ENCODE results near the gene PRSS38. TPM values are rescaled to one million over a fixed set of nuclear protein-coding genes. Genes with fewer than 3 reads are reported as not detected.

PRSS38 gene
- total RNA-seq = not detected

DNA sequence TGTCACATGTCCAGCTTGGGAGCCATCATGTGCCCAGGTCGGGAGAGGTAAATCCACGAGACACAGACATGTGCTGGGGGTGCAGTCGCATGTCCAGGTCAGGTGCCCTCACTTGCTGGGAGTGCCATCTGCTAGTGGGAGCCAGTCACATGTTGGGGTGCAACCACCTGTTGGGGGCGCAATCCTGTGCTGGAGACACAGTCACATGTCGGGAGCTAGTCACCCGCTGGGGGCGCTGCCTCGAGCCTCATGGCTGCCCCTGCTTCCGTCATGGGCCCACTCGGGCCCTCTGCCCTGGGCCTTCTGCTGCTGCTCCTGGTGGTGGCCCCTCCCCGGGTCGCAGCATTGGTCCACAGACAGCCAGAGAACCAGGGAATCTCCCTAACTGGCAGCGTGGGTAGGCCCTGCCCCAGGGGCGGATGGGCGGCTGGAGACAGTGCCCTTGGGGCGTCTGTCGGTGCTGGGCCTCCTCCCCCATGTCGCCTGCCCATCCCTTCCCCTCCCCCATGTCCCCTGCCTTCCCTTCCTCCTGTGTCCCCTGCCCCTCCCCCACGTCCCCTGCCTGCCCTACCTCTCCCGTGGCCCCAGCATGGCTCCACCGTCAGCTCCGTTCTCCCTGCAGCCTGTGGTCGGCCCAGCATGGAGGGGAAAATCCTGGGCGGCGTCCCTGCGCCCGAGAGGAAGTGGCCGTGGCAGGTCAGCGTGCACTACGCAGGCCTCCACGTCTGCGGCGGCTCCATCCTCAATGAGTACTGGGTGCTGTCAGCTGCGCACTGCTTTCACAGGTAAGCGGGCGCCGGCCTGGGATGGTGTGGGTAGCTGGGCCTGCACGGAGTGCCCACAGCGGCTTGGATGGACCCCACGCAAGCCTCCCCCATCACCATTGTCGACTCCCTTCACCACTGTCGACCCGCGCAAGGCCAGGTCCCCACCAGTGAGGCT lies at the start of gene PRSS38:
PRSS38 (plus strand) TSS at position 208 of the 942 bp plus-strand sequence; CDS start at position 250, 42 bp downstream.
- DNase-seq (ENCODE audit: low spot score in 2 of 2) = no peak
- FAIRE-seq = no peak

DNA sequence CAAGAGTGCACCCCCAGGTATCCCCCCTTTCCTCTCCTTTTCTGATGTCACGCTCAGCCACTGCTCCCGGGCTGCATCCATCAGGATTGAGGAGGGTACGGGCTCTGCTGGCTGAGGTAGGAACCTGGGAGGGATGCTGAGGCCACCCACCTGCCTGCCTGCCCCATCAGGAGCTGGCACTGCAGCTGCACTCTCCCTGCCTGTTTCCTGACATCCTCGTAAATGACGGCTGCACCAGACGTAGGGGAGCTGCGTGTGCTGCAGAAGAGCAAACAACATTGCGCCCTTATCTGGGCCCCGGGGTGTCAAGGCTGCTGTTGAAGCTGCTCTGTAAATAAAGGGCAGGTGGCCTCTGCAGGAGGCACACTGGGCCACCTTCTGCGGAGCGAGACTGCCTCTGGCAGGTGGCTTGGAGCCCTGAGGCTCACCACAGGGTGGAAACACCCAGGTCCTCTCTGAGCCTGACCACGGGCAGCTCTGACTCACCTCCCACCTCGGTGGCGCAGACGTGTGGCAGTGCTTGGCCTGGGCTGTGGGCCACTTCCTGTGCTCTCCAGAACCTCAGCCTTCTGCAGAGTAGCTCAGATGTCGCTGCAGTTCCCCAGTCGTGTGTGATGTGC lies 49.4 kb upstream of the PRSS38 start:
- DNase-seq (ENCODE audit: low spot score in 2 of 2) (no peak), FAIRE-seq (no peak)

DNA sequence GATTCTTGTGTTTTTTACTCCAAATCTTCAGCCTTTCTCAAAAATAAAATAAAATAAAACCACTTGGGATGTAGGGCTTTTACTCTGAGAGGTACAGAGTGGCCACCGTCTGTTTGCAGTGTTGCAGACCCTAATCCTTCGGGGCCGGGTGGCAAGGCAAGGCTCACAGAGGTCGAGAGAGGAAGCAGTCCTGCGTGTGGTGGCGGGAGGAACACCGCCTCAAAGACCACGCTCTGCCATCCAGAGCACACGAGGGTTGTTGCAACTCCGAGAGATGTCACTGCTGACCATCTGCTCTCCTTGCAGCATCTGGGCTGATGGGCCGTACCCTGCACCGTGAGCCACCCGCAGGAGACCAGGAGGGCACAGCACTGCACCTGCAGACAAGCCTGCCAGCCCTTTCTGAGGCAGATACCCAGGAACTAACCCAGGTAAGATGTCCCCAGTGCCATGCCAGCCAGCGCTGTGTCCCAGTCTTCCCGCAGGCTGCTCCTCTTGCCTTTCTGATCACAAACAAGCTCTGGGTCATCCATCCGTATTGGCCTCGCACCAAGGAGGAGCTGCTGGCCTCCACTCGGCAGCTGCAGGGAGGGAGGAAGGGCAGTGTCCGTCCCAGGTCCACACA lies 48.7 kb upstream of the PRSS38 start:
- FAIRE-seq (no peak), DNase-seq (ENCODE audit: low spot score in 2 of 2) (no peak)

DNA sequence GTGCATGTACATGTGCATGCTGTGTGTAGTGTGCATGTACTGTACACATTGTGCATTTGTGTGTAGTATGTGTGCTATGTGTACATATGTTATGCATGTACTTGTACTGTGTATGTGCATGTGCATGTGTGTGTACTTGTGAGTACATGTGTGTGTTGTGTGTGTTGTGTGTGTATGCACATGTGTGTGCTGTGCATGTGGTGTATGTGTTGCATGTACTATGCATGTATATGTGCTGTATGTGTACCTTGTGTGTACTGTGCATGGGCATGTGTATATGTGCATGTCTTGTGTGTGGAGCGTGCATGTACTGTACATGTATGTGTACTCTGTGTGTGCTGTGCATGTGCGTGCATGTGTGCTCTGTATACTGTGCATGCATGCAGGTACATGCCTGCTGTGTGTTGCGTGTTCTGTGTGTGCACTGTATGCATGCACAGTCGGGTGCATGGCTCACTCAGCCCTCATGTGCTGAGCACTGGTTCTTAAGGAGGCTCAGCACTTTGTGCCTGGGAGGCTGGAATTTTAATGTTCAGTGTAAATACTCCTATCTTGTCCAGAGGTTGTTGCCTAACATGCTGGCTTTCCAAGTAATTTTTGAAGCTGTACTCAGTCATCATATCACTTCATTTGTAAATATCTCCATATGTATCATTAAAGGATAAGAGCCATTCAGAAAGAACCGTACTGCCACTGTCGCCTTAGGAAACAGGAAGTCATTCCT lies 47.9 kb upstream of the PRSS38 start:
- DNase-seq (ENCODE audit: low spot score in 2 of 2) (no peak), FAIRE-seq (no peak)

DNA sequence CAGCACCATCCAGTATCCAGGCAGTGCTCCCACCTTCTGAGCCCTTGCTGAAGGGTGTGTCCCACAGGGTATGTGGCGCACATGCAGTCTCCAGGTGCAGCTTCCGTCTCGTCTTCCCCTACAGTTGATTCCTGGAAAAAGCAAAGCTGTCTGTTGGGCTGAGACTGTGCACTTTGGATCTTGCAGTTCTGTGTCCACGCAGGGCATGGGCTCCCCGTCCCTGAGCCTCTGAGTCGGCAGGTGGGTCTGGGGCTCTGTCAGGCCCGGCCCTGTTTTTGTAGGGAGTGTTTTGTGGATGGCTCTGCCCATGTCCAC lies 47.4 kb upstream of the PRSS38 start:
- FAIRE-seq = no peak
- DNase-seq (ENCODE audit: low spot score in 2 of 2) = no peak

DNA sequence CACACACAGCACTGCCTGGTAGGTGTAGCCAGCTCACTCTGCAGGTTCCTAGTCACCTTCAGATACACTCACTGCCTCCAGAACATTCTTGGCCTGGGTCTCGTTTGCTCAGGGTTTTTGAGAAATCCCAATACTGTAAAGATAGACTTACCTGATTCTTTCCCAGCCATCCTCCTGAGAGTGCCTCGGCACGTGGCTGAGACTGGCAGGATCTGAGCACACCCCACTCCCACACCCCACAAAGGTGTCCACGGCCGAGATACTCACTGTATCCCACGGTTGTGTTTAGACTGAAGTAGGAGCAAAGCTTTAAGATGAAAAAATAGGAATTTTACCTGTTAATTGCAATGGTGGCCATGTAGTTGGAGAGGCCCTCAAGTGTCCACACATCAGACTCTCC lies 46.8 kb upstream of the PRSS38 start:
- DNase-seq (ENCODE audit: low spot score in 2 of 2) (no peak), FAIRE-seq (no peak)

DNA sequence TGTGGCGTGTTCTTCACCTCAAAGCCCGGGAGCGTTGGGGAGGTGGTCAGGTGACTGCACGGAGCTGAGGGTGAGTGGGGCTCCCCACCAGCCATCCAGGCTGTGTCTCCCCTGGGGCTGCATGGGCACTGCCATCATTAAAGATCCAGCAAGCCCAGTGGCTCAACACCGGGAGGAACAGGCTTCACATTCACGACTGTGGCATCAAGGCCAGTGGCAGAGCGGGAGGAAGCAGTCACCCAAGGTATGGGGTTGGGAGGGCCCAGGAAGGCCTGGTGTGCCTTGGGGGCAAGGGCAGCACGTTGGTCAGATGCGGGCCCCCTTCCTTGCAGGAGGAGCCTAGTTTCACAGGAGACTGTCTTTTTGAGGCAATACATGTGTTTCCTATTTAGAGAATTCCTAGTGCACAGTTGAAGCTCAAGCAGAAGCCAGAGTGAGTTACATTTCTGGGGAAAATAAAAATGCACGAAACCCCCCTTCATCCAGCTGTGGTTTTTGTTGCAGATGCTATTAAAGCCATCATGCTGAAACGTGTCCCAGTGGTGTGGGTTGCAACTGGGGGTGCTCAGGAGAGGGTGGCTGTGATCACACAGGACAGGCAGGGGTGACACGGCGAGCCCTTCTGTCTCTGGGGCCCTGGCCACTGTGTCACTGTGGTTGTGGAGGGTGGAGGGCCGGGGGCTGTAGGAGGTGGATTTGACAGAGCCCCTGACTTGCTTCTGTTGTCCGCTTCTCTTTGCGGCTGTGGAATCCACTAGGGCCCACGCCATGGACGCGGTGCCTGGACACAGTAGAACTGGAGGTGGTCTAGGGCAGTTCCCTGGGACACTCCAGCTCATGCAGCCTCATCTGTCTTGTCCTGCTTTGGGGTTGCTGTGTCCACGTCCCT lies 46.2 kb upstream of the PRSS38 start:
- DNase-seq (ENCODE audit: low spot score in 2 of 2) (no peak), FAIRE-seq (no peak)

DNA sequence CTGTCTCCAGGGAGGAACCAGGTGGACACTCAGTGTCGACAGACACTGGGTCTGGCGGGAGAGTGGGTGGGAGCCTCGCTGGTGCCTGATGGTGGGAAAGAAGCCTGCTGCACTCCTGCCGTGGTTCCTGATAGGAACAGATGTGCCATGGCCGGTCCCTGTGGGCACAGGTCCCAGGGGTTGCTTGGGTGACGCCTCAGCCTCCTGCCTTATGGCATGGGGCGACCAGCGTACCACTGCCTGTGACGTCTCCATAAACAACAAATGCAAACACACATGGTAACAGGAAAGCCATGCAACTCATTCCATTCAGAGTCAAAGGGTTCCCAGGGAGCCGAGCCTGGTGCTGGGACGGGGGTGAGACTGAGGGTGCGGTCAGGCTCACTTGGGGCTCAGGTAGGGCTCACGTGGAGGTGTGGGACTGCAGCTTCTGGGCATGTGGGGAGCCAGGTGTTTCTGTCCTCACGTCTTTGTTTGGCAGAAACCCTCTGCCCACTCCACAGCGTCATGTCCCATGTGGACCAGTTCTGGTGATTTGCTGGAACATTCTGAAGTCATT lies 45.5 kb upstream of the PRSS38 start:
- DNase-seq (ENCODE audit: low spot score in 2 of 2) (no peak), FAIRE-seq (no peak)

DNA sequence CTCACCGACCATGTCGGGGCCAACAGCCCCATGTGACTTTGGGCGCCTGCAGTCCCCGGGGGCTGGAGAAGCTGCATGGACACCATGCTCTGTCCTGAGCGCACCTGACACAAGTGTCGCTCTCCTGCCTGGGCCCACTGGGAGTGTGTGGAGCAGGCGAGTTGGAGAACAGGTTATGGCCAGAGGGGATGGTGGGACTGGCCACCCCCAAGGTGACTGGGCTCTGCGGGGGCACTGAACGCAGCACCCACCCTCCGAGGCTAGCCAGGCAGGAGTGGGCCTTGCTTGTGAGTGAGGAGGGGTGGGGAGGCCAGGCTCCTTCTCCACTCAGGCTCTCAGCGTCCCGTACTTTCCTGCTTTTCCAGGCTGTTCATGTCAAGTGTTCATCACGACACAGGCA lies 44.7 kb upstream of the PRSS38 start:
- no peak for FAIRE-seq
- DNase-seq (ENCODE audit: low spot score in 2 of 2) = no peak

DNA sequence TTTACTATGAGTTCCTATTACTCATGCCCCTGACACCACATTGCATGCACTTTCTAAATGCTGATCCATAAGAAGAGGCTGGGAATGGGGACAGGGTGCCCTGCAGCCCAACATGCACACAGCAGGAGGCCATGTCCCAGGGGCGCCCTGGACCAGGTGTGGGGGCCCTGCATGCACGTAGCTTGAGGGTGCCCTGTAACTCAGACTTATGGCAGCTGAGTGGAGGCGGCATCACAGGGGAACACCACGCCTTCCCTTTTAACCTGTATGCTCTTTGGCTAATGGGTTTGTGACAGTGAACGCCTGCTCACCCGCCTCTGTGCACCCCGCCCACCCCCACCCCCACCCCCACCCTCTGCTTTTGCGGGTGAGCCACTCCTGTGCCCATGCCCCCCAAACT lies 44.1 kb upstream of the PRSS38 start:
- FAIRE-seq (no peak), DNase-seq (ENCODE audit: low spot score in 2 of 2) (no peak)

DNA sequence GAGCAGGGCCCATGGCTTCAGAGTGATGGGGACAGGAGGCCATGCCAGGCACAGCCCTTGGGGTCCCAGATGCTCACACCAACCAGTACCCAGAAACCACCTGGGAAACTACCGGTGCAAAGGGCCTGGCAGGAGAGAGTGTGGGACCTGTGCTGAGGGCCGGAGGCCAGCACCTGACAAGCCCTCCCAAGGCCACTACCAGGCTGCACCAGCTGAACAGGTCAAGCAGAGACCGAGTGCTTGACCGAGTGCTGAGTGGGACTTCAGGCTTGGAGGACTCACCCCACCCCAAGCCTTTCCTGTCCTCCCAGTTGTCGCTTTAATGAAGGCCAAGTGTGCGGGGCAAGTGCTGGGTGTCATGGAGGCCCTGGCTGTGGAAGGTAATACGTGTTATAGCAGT lies 43.7 kb upstream of the PRSS38 start:
- DNase-seq (ENCODE audit: low spot score in 2 of 2) = no peak
- FAIRE-seq = no peak

DNA sequence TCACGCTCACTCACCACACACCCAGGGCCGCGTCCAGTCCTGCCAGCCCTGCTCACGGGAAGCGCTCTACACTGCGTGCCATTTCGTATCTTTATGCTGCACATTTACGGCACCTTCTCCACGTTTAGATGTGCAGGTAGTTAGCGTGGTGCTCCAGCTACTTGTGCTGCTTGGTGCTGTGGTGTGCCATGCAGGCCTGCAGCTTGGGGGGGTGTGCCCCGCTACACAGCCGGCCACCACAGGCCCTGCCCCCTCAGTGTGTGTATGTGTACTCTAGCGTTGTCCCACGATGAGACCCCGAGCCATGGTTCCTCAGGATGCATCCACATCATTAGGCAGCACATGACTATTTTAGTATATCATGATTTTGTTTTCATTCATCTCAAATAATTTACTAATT lies 41.9 kb upstream of the PRSS38 start:
- FAIRE-seq = no peak
- no peak for DNase-seq (ENCODE audit: low spot score in 2 of 2)

DNA sequence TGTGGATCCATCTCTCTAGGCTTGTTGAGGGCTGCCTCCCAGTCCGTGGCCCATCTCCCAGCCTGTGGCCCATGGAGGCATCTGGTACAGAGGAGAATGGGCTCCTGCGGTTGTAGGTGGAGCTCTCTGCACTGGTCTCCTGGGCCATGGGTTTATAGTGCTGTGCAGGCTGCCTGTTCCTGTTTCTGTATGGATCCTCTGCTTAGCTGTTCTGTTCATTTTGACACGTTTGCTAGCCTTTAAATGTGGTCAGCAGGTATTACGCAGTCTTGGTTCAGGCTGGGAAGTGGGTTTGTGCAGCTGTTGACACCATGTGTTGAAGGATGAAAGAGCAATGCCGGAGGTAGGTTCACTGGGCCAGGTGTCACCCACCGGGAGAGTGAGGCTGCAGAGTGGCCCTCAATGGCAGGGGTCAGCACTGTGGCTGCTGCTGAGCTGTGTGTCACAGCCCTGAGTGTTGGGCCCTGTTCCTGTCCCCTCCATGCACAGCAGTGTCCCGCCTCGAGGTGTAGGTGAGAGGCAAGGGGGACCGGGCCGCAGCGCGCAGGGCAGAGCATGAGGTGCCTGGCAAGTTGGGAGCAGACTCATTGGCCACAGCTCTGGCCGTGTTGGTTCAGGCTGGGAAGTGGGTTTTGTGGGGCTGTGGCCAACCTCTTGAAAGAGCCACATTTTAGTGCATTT lies 41.3 kb upstream of the PRSS38 start:
- no peak for DNase-seq (ENCODE audit: low spot score in 2 of 2)
- no peak for FAIRE-seq

DNA sequence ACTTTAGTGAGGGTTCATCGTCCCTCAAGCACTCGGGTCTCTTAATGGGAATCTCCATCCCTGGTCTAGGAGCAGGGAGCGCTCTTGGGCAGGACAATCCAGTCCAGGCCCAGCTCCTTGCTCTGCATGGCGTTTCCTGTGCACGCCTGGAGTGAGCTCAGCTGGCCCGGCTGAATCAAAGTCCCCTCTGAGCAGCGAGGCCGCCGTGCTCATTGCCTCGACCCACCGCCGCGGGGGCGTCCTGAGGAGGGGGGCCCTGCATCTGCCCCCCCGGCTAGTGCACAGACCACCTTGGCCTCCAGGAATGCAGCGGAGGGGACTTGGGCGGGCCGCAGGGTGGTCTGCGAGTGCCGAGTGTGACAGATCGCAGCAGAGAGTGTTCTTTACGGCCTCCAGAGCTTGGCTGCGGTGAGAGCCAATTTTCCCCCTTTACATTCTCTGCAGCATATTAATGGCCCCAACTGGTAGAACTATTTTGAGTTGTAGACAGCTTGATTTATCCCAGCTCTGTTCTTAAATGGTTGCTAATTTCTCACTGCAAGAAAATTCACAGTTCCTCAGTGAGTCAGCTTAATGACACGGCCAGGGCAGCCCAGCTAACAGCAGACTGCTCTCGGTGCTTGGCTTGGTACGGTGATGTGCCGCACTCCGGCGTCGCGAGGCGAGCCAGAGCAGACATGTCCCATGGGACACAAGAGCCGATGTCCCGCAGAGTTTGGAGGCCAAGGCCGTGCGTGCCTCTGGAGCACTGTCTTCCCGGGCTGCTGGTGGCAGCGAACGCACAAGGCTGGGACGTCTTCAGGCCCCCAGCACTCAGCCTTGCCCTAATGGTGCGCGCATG lies 40.4 kb upstream of the PRSS38 start:
- no peak for FAIRE-seq
- DNase-seq (ENCODE audit: low spot score in 2 of 2) = no peak

DNA sequence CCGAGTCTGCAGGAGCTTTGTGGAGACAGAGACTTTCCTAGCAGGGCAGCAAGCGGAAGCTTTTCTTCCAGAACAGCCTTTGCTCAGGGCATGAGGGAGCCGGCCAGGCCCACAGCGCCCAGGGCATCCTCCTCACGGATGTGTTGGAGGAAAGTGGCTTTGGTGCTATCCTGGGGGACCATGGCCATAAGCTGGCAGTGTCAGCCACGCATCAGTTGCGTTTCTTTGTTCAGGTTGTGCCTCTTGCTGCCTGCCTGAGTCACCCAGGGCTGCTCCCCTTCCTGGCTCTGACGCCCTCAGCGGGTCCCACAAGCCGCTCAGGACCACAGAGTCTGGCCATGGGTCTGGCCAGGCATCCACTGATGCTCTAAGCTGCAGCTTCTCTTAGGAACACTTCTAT lies 39.6 kb upstream of the PRSS38 start:
- DNase-seq (ENCODE audit: low spot score in 2 of 2) (no peak), FAIRE-seq (no peak)

DNA sequence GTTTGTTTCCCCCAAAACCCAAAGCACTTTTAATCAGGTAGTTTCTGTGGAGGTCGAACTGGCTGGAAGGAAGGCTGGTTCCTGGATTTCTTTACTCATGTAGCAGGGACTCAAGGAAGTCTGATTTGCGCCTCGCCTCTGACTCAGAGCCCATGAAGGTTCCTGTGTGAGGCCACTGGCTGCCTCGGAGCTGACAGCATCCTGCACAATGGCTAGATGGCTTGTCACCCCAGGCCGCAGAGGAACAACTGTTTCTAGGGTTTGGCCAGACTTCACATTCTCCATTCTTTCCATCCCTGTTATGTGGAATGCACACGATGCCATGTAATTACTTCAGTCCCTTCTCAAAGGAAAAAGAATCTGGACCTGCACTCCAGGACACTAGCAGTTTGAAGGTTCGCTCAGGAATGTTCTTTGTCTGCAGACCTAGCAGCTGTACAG lies 39.1 kb upstream of the PRSS38 start:
- FAIRE-seq (no peak), DNase-seq (ENCODE audit: low spot score in 2 of 2) (no peak)

DNA sequence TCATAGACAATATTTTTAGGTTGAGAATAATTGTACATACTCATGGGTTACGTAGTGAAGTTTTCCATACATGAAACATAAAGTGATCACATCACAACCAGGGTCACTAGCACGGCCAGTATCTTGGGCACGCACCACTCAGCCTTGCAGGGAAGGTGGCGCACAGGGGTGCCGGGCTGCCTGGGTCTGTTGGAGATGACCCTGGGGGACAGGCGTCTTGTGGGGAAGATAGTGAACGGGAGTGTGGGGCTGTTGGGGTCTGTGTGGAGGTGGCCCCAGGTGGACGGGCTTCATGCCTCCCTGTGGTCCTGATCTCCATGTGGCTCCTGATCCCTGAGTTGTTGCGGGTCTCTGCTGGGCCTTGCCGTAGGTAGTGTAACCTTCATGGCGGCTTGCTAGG lies 38.3 kb upstream of the PRSS38 start:
- DNase-seq (ENCODE audit: low spot score in 2 of 2) = no peak
- FAIRE-seq = no peak

DNA sequence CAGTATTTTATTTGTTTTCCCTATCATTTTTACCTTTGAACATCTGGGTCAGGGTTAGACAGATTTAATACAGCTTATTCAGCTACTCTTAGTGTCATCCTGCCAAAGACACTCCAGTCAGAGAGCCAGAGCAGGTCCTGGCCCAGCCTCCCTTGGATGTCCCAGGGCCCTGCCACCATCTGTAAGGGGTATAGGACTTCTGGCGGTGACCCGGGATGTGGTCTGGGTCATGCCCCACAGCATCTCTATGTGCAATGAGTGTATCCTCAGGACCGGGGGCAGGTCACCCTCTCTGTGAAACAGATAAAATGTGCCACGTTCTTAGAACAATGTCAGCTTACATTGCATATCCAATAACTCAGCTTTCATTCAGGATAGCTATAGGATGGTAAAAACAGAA lies 37.8 kb upstream of the PRSS38 start:
- DNase-seq (ENCODE audit: low spot score in 2 of 2) = no peak
- no peak for FAIRE-seq

All from frontal cortex (tissue), 4 donors.